ENCODE results near the gene STKLD1.
"Not testable (repeated sequence)": the region's sequence is repeated elsewhere in the genome, so short reads cannot be mapped to it uniquely, and the experiment has no call there.

STKLD1 gene

DNA sequence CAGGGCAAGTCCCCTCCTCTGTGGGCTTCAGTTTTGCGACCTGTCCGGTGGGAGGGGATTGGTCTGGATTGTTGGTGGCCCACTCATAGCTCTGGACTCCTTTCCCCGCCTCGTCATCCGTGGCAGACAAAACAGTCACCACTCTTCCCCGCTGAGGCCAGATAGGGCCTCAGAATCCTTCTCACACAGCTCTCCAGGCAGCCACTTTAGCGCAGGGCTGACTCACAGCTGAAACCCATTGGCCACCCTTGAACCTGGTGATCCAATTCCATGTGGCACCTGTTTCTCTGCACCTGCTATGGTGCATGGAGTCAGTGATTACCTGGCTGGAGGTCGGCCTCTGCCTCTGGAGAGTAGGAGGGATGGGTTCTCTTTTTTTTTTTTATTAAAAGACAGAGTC lies 67.8 kb downstream of the STKLD1 start:
- DNase-seq (ENCODE audit: low read depth in 2 of 2): no peak

DNA sequence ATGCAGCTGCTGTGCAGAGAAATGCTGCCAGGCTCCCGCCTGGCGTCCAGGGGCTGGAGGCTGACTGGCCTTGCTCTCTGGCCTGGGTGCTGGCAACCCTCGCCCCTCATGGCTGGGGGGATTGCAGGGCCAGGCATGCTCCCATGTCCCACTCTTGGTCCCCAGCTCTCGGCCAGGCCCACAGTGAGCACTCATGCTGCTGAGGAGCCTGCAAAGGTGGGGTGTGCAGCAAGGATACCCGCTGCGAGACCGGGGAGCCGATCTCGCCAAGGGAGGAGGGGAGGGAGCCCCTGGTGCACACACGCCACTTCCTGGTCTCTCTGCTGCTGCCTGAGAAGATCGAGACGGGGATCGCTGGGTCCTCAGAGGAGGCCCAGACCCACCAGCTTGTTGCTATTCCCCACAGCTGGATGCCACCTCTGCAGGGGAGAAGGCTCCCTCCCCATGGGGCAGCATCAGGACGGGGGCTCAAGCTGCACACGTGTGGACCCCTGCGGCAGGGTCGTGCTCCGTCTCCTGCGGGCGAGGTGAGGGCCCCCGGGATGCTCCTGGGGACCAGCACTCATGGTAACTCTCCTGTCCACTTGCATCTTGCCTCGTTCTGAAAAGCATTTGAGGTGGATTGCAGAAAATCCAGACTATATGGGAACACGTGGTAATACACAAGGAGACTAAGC lies 69.3 kb downstream of the STKLD1 start:
- no peak for DNase-seq (ENCODE audit: low read depth in 2 of 2)

- no peak for DNase-seq (ENCODE audit: low read depth in 2 of 2)
Observed at GRCh38 chr9:133448487-133448972, 72.4 kb downstream of the STKLD1 start.

- DNase-seq (ENCODE audit: low read depth in 2 of 2): no peak
Observed at GRCh38 chr9:133449760-133450159, 73.6 kb downstream of the STKLD1 start.

GRCh38 chr9:133451865-133452264 lies 75.7 kb downstream of the STKLD1 start:
- not testable (repeated sequence) for DNase-seq (ENCODE audit: low read depth in 2 of 2)

GRCh38 chr9:133452562-133452961 lies 76.4 kb downstream of the STKLD1 start:
- no peak for DNase-seq (ENCODE audit: low read depth in 2 of 2)

DNA sequence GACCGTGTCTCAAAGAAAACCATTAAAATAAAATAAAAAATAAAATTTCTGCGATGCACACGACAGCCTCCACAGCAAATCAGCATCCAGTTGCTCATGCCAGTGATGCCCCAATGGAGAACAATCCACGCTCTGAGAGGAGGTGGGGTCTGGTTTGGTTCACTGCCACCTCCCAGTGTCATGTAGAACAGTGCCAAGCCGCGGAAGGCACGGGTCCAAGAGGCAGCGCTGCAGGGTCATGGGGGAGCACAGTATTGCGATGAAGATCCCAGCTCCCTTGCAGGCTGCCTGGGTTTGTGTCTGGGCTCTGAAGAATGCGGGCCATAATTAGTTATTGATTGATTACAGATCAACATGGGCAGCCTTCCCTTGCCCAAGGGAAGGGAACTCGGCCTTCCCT lies 77.5 kb downstream of the STKLD1 start:
- no peak for DNase-seq (ENCODE audit: low read depth in 2 of 2)

GRCh38 chr9:133454325-133454724 lies 78.2 kb downstream of the STKLD1 start:
- no peak for DNase-seq (ENCODE audit: low read depth in 2 of 2)

DNA sequence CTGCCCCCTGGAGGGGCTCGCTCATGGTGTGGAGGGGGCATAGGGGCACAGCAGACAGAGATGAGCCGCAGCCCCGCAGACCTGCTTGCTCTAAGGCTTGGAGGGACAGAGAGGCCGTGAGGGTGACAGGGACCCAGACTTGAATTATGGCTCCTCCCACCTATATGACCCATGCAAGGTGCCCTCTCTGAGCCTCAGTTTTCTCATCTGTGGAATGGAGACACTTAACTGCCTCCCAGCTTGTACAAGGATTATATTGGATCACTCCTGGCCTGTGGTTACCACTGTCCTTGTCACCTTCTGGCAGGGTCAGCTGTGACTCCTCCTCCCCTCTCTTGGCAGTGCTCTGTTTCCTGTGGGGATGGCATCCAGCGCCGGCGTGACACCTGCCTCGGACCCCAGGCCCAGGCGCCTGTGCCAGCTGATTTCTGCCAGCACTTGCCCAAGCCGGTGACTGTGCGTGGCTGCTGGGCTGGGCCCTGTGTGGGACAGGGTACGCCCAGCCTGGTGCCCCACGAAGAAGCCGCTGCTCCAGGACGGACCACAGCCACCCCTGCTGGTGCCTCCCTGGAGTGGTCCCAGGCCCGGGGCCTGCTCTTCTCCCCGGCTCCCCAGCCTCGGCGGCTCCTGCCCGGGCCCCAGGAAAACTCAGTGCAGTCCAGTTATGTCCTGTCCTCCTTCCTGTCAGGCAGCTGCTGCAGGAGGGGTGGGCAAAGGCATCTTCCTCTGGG lies 78.9 kb downstream of the STKLD1 start:
- no peak for DNase-seq (ENCODE audit: low read depth in 2 of 2)

All from stimulated activated CD4-positive, alpha-beta T cell treated with anti-CD3 and anti-CD28 coated beads, Interleukin-15, amount 100 ng/mL, for 48 hours (primary cell).